Measurements from ENCODE around the gene CTNS. TPM values are rescaled to one million over a fixed set of nuclear protein-coding genes. Genes with fewer than 3 reads are reported as not detected.

Gene CTNS
- total and polyA plus RNA-seq, 5 donors from 2014 or later, result 10.0 to 11.5 (median 10.3) TPM

- Histone ChIP-seq H3K4me3 (ENCODE audit: low read depth, low read length) (no peak overlapping the region), H3K4me1 (ENCODE audit: control insufficient read depth, insufficient read depth, low read length, poor library complexity, severe bottlenecking) (peaks cover 10% of the 10 kb centered on the region), H3K9me3 (ENCODE audit: control insufficient read depth in 2 of 2, low read length in 2 of 2) (no peaks in the 10 kb centered on the region), H3K27me3 (ENCODE audit: control insufficient read depth, insufficient read depth, low read length) (no peaks in the 10 kb centered on the region), H3K36me3 (ENCODE audit: control insufficient read depth, insufficient read depth, low read length) (no peaks in the 10 kb centered on the region), H3K27ac (ENCODE audit: insufficient read depth, low read length, poor library complexity, severe bottlenecking) (no peak overlapping the region)
- peak overlapping the region in 2 of 4 donors; percentile 43 to 69 for H3K4me3 Mint-ChIP-seq
- H3K9me3 Mint-ChIP-seq, result no peaks in the 10 kb centered on the region
- ATAC-seq (ENCODE audit: low read depth in 2 of 2) (no peak), DNase-seq (no peak)
- H3K4me1 Mint-ChIP-seq, result peaks cover 0 to 13% (median 7%) of the 10 kb centered on the region in 4 donors
- no peak overlapping the region for H3K27ac Mint-ChIP-seq
- H3K27me3 Mint-ChIP-seq, result no peaks in the 10 kb centered on the region
- no peaks in the 10 kb centered on the region for H3K36me3 Mint-ChIP-seq
Measured at GRCh38 chr17:3663102-3664011, 26.8 kb downstream of the CTNS start.

GRCh38 chr17:3665834-3666233 lies 29.3 kb downstream of the CTNS start:
- Mint-ChIP-seq H3K27ac (peak overlapping the region in 1 of 3 donors; percentile 52), H3K4me1 (peaks cover 5 to 28% (median 17%) of the 10 kb centered on the region in 4 donors), H3K9me3 (no peaks in the 10 kb centered on the region), H3K36me3 (no peaks in the 10 kb centered on the region), H3K27me3 (no peaks in the 10 kb centered on the region), H3K4me3 (peak overlapping the region; percentile 38 to 88 (median 67))
- peaks cover 20% of the 10 kb centered on the region for H3K4me1 ChIP-seq (ENCODE audit: control insufficient read depth, insufficient read depth, low read length, poor library complexity, severe bottlenecking)
- H3K27me3 ChIP-seq (ENCODE audit: control insufficient read depth, insufficient read depth, low read length), result no peaks in the 10 kb centered on the region
- H3K4me3 ChIP-seq (ENCODE audit: low read depth, low read length), result no peak overlapping the region
- DNase-seq, result no peak
- ATAC-seq (ENCODE audit: low read depth in 2 of 2), result no peak
- H3K27ac ChIP-seq (ENCODE audit: insufficient read depth, low read length, poor library complexity, severe bottlenecking), result no peak overlapping the region
- H3K36me3 ChIP-seq (ENCODE audit: control insufficient read depth, insufficient read depth, low read length), result no peaks in the 10 kb centered on the region
- no peaks in the 10 kb centered on the region for H3K9me3 ChIP-seq (ENCODE audit: control insufficient read depth in 2 of 2, low read length in 2 of 2)

- H3K27ac Mint-ChIP-seq, result peak overlapping the region in 1 of 3 donors; percentile 76
- peak overlapping the region; percentile 38 to 88 (median 68) for H3K4me3 Mint-ChIP-seq
- H3K36me3 Mint-ChIP-seq, result no peaks in the 10 kb centered on the region
- no peaks in the 10 kb centered on the region for H3K27me3 Mint-ChIP-seq
- H3K36me3 ChIP-seq (ENCODE audit: control insufficient read depth, insufficient read depth, low read length), result no peaks in the 10 kb centered on the region
- no peak overlapping the region for H3K27ac ChIP-seq (ENCODE audit: insufficient read depth, low read length, poor library complexity, severe bottlenecking)
- no peak overlapping the region for H3K4me3 ChIP-seq (ENCODE audit: low read depth, low read length)
- H3K27me3 ChIP-seq (ENCODE audit: control insufficient read depth, insufficient read depth, low read length), result no peaks in the 10 kb centered on the region
- DNase-seq (no peak), ATAC-seq (ENCODE audit: low read depth in 2 of 2) (no peak)
- peaks cover 20% of the 10 kb centered on the region for H3K4me1 ChIP-seq (ENCODE audit: control insufficient read depth, insufficient read depth, low read length, poor library complexity, severe bottlenecking)
- H3K9me3 ChIP-seq (ENCODE audit: control insufficient read depth in 2 of 2, low read length in 2 of 2), result no peaks in the 10 kb centered on the region
- no peaks in the 10 kb centered on the region for H3K9me3 Mint-ChIP-seq
- peaks cover 5 to 31% (median 20%) of the 10 kb centered on the region in 4 donors for H3K4me1 Mint-ChIP-seq
Measured at GRCh38 chr17:3666516-3666915, 30.0 kb downstream of the CTNS start.

- Mint-ChIP-seq H3K4me3 (peak overlapping the region; percentile 38 to 91 (median 86)), H3K27me3 (no peaks in the 10 kb centered on the region), H3K4me1 (peaks cover 5 to 37% (median 28%) of the 10 kb centered on the region in 4 donors), H3K27ac (peak overlapping the region; percentile 59 to 71 (median 60)), H3K9me3 (no peaks in the 10 kb centered on the region), H3K36me3 (no peaks in the 10 kb centered on the region)
- Histone ChIP-seq H3K4me3 (ENCODE audit: low read depth, low read length) (peak overlapping the region; percentile 41), H3K4me1 (ENCODE audit: control insufficient read depth, insufficient read depth, low read length, poor library complexity, severe bottlenecking) (peaks cover 20% of the 10 kb centered on the region), H3K27ac (ENCODE audit: insufficient read depth, low read length, poor library complexity, severe bottlenecking) (peak overlapping the region; percentile 71), H3K9me3 (ENCODE audit: control insufficient read depth in 2 of 2, low read length in 2 of 2) (no peaks in the 10 kb centered on the region), H3K36me3 (ENCODE audit: control insufficient read depth, insufficient read depth, low read length) (no peaks in the 10 kb centered on the region), H3K27me3 (ENCODE audit: control insufficient read depth, insufficient read depth, low read length) (no peaks in the 10 kb centered on the region)
- ATAC-seq (ENCODE audit: low read depth in 2 of 2), result peak in 1 of 2 donors; percentile 3
- DNase-seq, result peak; percentile 2 to 15 (median 13)
Measured at GRCh38 chr17:3667366-3668278, 31.1 kb downstream of the CTNS start.

DNA sequence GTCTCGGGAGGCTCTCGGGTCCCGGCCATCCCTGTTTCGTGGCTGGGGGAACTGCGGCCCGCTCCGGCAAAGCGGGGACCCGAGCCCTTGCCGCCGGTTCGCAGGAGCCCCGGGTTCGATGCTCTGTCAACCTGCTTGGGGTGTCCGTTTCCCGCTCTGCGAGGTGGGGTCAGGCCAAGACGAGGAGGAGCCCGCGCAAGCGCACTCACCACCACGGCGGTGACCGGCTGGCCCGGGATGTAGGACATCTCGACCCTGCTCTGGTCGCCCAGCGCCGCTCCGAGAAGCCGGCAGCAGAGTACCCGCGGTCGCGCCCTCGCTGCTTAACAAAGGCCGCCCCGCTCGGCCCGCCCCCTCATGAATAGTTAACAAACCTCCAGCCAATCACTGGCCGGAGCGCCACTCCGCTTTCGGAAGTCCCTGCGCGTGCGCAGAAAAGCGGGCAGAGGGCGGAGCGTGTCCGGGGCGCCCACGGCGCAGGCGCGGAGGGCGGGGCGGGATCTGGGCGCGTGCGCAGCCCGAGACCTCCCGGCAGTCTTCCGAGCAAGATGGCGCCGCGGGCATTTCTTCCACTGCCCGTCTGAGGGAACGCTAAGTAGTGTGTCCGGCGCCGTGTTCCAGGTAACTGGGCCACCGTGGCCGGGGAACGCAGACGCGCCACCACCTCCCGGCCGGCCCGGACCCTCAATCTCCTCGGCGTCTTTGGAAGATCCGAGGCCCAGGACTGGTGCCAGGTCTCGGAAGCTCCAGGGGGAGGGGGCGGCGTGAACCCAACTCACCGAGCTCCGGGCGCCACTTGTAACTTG lies 31.9 kb downstream of the CTNS start, which contains the start of the genes EMC6 and TAX1BP3:
Gene EMC6, plus strand, starts transcription at position 534 of the 806 bp plus-strand sequence. CDS start 335 bp downstream, outside the sequence.
Gene TAX1BP3, minus strand, starts transcription at position 300 of the 806 bp plus-strand sequence. Its CDS starts 52 bp downstream, at position 248.
- ATAC-seq (ENCODE audit: low read depth in 2 of 2) (peak; percentile 92 to 94), DNase-seq (peak; percentile 97 to 100 (median 97))
- Mint-ChIP-seq H3K27ac (peak within 1 kb of the TSS; percentile 79 to 93 (median 92)), H3K4me1 (peaks cover 5 to 38% (median 28%) of the 10 kb centered on the region in 4 donors), H3K4me3 (peak within 1 kb of the TSS; percentile 91 to 97 (median 95)), H3K9me3 (no peaks in the 10 kb centered on the region), H3K36me3 (no peaks in the 10 kb centered on the region), H3K27me3 (no peaks in the 10 kb centered on the region)
- Histone ChIP-seq H3K27ac (ENCODE audit: insufficient read depth, low read length, poor library complexity, severe bottlenecking) (peak within 1 kb of the TSS; percentile 71), H3K36me3 (ENCODE audit: control insufficient read depth, insufficient read depth, low read length) (no peaks in the 10 kb centered on the region), H3K4me3 (ENCODE audit: low read depth, low read length) (peak within 1 kb of the TSS; percentile 71), H3K27me3 (ENCODE audit: control insufficient read depth, insufficient read depth, low read length) (no peaks in the 10 kb centered on the region), H3K4me1 (ENCODE audit: control insufficient read depth, insufficient read depth, low read length, poor library complexity, severe bottlenecking) (peaks cover 20% of the 10 kb centered on the region), H3K9me3 (ENCODE audit: control insufficient read depth in 2 of 2, low read length in 2 of 2) (no peaks in the 10 kb centered on the region)

GRCh38 chr17:3669085-3669347 lies 32.5 kb downstream of the CTNS start:
- Histone ChIP-seq H3K36me3 (ENCODE audit: control insufficient read depth, insufficient read depth, low read length) (no peaks in the 10 kb centered on the region), H3K27me3 (ENCODE audit: control insufficient read depth, insufficient read depth, low read length) (no peaks in the 10 kb centered on the region), H3K4me3 (ENCODE audit: low read depth, low read length) (peak overlapping the region; percentile 71), H3K9me3 (ENCODE audit: control insufficient read depth in 2 of 2, low read length in 2 of 2) (no peaks in the 10 kb centered on the region), H3K4me1 (ENCODE audit: control insufficient read depth, insufficient read depth, low read length, poor library complexity, severe bottlenecking) (peaks cover 20% of the 10 kb centered on the region), H3K27ac (ENCODE audit: insufficient read depth, low read length, poor library complexity, severe bottlenecking) (peak overlapping the region; percentile 71)
- Mint-ChIP-seq H3K27me3 (no peaks in the 10 kb centered on the region), H3K36me3 (no peaks in the 10 kb centered on the region), H3K27ac (peak overlapping the region; percentile 79 to 92 (median 87)), H3K4me3 (peak overlapping the region; percentile 91 to 97 (median 95)), H3K9me3 (no peaks in the 10 kb centered on the region), H3K4me1 (peaks cover 5 to 38% (median 28%) of the 10 kb centered on the region in 4 donors)
- no peak for ATAC-seq (ENCODE audit: low read depth in 2 of 2)
- DNase-seq, result no peak

GRCh38 chr17:3669548-3669947 lies 33.0 kb downstream of the CTNS start:
- no peaks in the 10 kb centered on the region for H3K27me3 Mint-ChIP-seq
- H3K4me1 ChIP-seq (ENCODE audit: control insufficient read depth, insufficient read depth, low read length, poor library complexity, severe bottlenecking), result peaks cover 20% of the 10 kb centered on the region
- no peaks in the 10 kb centered on the region for H3K36me3 Mint-ChIP-seq
- no peaks in the 10 kb centered on the region for H3K9me3 Mint-ChIP-seq
- peak overlapping the region; percentile 91 to 97 (median 95) for H3K4me3 Mint-ChIP-seq
- no peak for DNase-seq
- peak overlapping the region; percentile 71 for H3K27ac ChIP-seq (ENCODE audit: insufficient read depth, low read length, poor library complexity, severe bottlenecking)
- H3K27me3 ChIP-seq (ENCODE audit: control insufficient read depth, insufficient read depth, low read length), result no peaks in the 10 kb centered on the region
- peak overlapping the region; percentile 48 to 92 (median 87) for H3K27ac Mint-ChIP-seq
- peaks cover 5 to 40% (median 28%) of the 10 kb centered on the region in 4 donors for H3K4me1 Mint-ChIP-seq
- no peaks in the 10 kb centered on the region for H3K9me3 ChIP-seq (ENCODE audit: control insufficient read depth in 2 of 2, low read length in 2 of 2)
- H3K4me3 ChIP-seq (ENCODE audit: low read depth, low read length), result peak overlapping the region; percentile 71
- no peaks in the 10 kb centered on the region for H3K36me3 ChIP-seq (ENCODE audit: control insufficient read depth, insufficient read depth, low read length)
- ATAC-seq (ENCODE audit: low read depth in 2 of 2), result no peak
